ENCODE data around the gene ZNF213. TPM values are rescaled to one million over a fixed set of nuclear protein-coding genes. Genes with fewer than 3 reads are reported as not detected.
"Not testable (repeated sequence)": the region's sequence is repeated elsewhere in the genome, so short reads cannot be mapped to it uniquely, and the experiment has no call there.

ZNF213 gene
- total RNA-seq, 1 donor from 2014 or later: 18.4 TPM

DNA sequence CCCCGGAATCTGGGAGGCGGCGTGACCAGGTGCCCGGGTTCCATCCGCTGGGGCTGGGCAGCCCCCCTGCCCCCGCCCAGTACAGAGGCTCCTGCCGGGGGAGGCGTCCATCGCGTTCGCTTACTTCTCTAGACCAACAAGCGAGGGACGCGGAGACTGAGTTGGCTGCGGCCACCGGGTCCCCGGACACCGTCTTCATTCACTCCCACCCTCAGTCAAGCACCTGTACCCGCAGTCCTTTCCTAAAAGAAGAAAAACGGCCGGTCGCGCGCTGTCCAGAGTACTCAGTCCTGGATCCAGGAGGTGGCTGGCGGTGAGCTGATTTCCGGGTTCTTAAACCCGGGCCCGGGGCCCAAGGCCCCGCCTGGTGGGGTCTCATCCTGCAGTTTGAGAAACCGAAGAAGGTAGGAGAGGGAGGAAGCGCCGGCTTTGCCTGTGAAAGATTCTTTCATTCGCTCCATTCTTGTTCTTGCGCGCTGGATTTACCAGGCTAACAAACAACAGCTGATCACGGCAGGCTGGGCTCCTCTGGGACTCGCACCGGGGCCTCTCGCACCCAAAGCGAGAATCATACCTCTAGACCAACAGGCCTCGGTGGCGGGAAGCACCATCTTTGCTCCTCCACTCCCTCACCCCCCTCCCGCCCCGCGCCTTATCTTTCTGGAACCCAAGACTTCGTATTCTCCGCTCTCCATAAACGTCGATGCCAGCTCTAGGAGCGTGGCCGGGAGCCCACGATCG is 35.8 kb downstream of the ZNF213 start:
- no peak for DNase-seq (ENCODE audit: low spot score)

DNA sequence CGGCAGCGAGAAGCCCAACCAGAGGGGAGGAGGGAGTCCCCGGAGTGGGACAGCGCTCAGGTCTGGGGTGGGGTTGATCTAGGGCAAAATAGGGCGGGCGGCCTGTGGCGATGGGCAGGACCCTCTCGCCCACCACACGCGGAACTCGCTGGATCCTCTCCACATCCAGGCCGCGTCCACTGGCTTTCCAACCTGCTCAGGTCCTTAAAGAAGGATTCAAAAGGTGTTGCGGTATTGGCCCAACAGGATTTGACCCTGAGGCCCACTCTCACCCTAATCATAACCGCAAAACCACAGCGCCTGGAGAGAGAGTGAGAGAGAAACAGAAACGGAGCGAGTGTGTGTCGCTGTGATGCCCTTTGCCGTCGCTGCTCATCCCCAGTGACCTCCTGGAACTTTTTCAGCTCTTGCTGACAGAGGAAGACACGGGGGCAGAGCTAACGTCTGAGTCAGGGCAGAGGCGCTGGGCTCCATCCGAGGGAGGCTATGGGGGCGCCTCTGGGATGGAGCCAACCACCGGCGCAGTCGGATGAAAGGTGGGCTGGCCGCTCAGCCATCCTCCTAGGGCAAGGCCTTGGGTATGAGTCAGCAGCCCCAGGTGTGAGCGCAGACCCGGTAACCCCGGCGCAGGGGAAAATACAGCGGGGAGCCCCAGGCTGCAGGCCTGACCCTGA is 36.5 kb downstream of the ZNF213 start:
- DNase-seq (ENCODE audit: low spot score): no peak

DNA sequence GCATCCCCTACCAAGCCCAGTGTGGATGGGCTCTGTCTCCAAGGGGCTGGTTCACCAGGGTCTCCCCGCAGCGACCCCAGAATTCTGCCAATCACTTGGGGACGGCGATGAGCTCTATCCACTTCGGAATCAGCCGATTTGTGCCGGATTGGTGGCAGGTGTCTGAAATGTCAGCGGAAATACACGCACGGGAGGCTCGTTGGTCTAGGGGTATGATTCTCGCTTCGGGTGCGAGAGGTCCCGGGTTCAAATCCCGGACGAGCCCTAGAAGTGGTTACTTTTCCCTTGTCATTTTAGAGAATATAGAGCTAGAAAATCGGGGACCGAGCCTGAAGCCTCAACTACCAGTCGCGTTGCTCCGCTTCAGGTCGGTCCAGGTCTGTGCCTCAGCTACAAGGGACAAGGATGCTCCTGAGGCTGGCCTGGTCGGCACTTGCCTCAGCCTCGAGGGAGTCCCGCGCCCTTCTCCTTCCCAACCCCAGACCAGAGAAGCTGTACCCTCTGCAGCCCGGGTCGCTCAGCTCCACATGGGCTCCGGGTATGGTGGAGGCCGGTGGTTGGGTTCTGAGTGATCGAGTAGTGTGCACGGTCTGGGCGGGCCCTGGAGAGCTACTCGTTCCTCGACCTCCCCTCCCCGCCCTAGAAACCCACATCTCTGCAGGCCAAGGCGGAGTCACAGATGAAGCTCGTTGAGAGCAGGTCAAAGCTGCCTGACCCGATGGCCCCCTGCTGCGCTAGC is 37.2 kb downstream of the ZNF213 start:
- no peak for DNase-seq (ENCODE audit: low spot score)

DNA sequence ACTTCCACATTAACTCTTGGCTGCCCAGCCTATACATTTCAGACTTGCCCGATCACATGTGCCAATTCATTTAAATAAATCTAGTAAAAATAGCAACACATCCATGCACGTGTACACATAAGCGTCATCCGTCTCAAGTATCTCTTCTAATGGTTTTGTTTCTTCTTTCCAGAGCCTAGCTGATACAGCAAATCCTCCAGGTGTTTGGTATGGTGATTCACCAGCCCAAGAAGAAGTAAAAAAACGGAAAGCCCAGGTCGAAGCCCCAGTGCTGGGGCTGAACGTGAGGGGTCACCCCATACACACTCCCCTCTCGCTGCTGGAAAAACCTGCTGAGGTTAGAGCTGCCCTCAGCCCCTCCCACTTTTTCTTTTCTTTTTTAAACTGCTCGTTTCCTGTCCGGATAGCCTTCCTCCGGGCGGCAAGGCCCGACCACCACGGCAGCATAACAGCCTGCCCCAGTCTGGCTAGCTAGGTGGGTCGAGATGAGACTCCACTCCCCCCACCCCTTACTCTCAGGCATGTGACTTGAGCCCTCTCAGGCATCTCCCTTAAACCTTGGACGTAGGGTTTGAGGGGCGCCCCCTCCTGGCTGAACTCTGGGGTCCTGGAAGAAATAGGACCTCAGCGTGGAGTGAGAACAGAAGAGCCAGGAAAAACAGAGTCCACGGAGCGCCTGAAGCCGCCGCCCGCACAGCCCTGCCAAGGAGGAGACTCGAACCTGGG is 39.2 kb downstream of the ZNF213 start:
- DNase-seq (ENCODE audit: low spot score): no peak

DNA sequence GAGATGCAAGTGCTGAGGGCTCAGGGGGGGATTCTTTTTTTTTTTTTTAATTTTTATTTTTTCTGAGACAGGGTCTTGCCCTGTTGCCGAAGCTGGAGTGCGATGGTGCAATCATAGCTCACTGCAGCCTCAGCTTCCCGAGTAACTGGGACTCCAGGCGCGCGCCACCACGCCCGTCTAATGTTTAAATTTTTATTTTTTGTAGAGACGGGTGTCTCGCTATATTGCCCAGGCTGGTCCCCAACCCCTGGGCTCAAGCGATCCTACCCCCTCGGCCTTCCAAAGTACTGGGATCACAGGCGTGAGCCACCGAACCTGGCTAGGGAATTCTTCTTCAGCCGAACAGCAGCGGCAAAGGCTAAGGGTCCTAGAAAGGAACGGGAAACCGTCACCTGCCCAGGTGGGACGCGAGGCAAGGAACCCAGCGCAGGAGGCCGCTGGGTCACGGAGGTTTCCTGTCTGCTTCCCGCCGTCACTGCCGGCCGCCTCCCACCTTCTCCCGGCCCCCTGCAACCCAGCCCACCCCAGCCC is 39.9 kb downstream of the ZNF213 start:
- no peak for DNase-seq (ENCODE audit: low spot score)

DNA sequence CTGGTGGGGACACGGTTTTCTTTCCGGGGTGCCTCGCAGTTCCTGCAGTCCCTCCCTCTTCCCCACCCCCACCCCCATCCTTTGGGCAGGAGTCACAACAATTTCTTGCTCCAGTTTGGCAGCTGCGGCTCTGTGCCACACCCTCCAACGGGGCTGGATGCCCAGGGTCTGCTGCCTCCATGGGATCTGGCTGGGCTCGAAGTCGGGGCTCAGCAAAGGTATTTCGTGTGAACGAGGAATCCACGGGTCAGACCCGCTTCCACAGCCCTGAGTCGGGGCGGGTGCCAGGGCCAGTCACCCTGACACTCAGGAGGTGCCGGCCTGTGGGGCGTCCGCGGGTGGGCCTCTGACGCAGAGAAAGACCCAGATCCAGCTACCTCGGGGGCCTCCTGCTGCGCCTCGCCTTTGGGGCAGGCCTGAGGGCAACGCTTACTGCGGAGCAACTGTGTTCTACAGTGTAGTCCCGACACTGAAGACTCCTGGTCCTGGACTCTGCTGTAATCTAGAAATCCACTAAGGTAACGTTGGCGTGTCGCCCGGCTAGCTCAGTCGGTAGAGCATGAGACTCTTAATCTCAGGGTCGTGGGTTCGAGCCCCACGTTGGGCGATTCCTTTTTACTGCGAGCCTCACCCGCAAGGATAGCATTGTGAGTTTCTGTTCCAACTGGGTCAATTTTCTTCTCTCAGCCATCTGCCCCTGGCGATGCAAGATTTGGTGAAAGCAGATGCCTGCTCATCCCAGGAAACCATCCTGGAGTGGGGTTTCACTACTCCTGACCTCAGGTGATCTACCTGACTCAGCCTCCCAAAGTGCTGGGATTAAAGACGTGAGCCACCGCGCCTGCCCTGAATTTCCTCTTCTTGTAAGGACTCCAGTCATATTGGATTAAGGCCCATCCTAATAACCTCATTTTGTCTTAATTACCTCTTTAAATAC is 40.6 kb downstream of the ZNF213 start:
- DNase-seq (ENCODE audit: low spot score): no peak

DNA sequence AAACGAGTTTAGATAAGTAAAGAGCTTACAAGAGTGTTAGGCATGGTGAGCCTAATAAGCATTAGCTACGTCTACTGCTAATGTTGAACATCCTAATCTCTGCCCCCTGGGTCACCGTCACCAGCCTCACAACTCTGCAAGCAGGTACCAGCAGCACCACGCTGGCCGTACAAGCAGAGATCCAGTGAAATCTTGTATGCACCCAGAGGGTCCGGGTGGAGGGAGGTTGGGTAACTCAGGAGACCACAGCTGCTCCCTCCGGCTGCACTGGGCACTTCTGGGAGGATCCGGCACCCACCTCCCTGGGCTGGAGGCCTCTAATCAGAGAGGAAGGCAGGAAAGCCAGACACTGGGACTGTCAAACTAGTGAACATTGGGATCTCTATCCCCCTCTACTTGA is 44.8 kb downstream of the ZNF213 start:
- DNase-seq (ENCODE audit: low spot score): no peak

DNA sequence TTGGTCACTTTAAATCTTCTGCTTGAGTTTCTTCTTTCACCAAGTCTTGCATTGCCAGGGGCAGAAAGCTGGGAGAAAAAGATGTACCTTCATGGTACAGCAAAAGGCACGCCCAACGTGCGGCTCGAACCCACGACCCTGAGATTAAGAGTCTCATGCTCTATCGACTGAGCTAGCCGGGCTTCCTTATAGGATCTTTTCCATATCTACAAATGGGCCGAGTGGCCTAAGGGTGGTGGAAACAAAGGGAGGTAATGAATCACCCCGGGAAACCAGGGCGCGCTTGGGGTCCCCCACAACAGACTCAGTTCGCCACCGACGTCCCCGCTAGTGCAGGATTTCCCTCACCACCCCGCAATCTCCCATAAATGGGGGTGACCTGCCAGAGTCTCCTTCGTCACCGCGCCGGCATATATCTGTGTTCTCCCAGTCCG is 45.6 kb downstream of the ZNF213 start:
- no peak for DNase-seq (ENCODE audit: low spot score)

DNA sequence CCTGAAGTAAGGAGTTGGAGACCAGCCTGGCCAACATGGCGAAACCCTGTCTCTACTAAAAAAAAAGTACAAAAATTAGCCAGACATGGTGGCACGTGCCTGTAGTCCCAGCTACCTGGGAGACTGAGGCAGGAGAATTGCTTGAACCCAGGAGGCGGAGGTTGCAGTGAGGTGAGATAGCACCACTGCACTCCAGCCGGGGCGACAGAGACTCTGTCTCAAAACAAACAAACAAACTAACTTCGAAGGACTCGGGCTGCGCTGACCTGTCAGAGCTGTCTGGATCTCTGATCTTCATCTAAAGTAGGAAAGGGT is 47.4 kb downstream of the ZNF213 start:
- not testable (repeated sequence) for DNase-seq (ENCODE audit: low spot score)

DNA sequence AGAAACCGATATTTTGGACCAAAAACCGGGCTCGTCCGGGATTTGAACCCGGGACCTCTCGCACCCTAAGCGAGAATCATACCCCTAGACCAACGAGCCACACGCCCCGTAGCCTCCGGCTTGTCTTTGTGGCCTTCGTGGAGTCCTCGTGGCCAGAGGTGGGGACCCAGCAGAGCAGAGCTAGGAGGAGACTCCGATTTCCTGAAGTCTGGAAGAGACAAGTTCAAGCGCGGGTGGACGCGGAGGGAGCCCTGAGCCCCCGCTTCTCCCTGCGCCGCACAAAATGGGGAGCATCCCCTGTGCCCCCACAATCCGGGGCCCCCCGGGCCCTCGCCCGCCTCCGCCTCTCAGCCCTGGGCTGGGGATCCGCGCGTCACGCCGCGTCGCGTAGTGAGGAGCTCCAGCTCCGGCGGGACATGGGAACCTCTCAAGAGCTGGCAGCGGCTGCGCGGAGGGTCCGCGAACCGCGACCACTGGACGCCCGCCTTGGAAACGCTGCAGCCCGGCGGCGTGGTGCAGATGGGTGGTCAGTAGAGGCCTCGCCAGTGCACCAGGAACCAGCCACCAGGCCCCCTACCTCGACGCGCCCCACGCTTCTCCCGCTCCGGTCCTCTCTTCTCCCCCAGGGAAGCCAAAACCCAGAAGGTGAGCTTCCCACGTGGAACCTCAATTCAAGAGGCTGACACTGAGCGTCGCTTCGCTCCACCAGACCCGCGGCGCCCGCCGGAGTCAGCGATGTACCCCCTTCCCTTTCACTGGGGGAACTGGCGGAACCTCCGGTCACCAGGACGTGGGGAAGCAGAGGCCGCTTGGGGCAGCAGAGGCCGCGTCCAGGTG is 48.0 kb downstream of the ZNF213 start:
- no peak for DNase-seq (ENCODE audit: low spot score)

DNA sequence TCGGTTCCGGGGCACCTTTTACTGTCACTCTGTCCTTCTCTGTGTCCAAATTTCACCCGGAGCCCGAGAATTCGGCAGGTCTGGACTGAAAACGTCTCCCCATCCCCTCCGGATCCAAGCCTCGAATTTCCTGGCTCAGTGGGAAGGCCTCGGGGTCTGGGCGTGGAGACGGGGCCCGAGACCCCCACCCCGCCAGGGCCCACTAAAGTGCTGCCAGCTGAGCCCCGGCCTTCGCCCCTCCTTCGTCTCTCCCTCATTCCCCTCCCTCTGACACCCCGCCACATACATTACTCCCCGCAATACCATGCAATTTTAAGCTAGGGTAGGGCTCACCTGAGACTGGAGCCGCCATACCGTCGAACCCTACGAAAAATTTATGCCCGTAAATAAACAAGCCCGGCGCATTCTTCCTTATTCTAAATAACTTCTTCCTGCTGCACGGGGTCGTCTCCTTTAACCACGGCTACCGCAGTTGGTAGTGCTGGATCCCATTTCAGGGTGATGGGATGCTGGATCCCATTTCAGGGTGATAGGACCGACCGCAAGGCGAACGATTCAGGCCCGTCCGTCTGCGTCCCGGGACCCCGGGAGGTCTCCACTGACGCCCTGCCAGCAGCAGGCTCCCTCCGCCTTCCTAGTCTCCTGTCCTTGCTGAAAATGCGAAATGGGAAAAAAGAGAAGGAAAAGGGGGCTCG is 48.8 kb downstream of the ZNF213 start:
- no peak for DNase-seq (ENCODE audit: low spot score)

DNA sequence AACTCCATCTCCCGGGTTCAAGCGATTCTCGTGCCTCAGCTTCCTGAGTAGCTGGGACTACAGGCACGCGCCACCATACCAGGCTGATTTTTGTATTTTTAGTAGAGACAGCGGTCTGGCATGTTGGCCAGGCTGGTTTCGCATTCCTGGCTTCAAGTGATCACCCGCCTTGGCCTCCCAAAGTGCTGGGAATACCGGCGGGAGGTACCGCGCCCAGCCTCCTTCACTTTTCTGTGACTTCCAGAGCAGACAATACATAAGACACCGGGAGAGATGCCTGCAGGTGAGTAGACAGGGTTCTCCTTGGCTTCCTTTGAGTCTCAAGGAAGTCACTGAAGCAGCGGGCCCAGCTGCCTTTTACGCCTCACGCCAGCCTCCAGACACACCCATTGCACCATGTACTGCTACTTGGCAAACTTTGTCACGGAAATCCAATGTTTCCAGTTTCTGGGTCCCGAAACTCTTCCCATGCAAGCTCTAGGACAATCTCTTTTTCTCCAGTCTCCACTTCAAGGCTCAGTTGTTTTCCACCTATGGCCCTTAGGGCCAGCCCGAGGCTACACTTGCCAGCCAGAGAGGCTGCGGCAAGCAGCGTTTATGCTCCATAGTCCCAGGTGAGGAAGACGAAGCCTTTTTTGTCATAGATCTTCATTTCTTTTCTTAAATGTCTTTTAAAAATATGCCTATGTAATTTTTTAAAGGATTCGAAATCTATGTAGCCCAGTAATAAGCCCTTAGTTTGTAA is 52.3 kb downstream of the ZNF213 start:
- no peak for DNase-seq (ENCODE audit: low spot score)

DNA sequence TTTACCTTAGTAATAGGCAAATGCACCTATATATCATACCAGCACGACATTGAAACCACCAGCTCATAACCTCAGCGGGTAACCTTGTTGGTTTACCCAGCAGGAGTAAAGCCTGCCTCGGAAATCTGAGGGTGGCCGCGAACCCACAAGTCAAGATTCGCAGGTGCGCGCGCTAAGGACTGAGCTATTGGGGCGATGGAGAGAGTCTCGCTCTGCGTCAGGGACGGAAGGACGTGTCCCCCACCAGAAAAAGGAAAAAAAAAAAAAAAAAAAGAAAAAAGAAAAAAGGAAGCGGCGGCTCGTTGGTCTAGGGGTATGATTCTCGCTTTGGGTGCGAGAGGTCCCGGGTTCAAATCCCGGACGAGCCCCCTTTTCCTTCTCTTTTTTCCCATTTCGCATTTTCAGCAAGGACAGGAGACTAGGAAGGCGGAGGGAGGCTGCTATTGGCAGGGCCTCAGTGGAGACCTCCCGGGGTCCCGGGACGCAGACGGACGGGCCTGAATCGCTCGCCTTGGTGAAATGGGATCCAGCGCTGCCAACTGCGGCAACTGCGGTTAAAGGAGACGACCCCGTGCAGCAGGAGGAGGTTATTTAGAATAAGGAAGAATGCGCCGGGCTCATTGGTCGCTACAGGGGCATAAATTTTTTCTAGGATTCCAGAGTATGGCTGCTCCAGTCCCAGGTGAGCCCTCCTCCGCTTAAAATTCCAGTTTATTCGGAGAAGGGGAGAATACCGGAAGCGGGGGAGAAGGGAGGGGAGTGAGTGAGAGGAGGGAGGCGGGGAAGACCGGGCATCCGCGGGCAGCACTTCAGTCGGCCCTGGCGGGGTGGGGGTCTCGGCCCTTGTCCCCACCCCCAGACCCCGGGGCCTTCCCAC is 53.2 kb downstream of the ZNF213 start, which contains the start of gene OR1F1:
OR1F1 (plus strand) TSS at position 407 of the 877 bp plus-strand sequence.
- no peak for DNase-seq (ENCODE audit: low spot score)

DNA sequence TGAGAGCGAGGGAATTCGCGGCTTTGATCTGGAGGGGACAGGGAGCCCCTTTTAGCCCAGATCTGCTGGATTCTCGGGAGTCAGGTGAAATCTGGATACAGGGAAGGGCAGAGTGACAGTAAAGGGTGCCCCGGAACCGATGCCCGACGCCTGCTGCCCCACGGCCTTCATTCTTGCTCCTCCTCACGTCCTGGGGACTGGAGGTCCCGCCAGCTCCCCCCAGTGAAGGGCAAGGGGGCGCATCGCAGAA is 53.8 kb downstream of the ZNF213 start:
- no peak for DNase-seq (ENCODE audit: low spot score)

DNA sequence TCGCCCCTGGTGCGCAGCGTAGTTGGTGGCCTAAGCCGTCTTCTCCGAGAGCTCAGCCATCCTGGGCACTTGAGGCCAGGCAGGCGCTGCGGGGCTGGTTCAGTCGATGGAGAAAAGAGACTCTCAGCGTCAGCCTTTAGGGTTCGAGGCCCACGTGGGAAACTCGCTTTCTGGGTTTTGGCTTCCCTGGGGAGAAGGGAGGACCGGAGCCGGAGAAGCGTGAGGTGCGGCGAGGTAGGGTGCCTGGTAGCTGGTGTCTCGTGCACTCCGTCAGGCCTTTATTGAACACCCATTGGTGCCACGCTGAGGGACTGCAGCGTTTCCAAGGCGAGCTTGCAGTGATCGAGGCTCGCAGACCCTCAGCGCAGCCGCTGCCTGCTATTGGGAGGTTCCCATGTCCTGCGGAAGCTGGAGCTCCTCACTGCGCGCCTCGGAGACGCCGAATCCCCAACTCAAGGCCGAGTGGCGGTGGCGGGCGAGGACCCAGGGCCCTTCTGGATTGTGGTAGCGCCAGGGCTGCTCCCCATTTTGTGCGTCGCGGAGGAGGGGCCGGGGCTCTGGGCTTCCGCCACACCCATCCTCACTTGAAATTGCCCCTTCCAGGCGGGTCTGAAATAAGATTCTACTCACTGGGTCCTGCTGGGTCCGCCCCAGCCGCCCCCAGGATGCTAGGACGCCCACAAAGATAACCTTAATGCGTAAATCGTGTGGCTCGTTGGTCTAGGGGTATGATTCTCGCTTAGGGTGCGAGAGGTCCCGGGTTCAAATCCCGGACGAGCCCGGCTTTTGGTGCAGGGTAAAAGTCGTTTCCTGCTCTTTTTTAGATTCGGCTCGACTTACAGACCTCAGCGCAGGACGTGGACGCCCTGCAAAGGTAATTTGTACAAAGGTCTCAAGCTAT is 54.3 kb downstream of the ZNF213 start:
- DNase-seq (ENCODE audit: low spot score): no peak

DNA sequence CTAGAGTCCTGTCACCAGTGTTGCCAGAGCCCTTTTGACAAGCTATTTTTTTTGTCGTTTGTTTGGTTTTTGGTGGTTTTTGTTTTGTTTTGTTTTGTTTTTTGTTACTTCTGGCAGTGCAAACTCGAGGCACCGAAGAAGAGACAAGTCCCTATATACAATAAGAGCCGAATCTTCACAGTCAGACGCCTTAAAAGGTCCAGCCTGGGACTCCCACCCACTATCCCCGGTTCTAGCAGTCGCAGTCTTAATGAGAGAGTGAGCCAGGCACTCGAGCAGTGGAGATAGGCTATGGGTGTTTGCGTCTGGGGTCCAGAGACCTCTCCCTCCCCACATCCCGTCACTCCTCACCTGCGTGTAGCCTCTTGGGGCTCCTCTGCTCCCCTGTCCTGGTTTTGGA is 55.0 kb downstream of the ZNF213 start:
- no peak for DNase-seq (ENCODE audit: low spot score)

DNA sequence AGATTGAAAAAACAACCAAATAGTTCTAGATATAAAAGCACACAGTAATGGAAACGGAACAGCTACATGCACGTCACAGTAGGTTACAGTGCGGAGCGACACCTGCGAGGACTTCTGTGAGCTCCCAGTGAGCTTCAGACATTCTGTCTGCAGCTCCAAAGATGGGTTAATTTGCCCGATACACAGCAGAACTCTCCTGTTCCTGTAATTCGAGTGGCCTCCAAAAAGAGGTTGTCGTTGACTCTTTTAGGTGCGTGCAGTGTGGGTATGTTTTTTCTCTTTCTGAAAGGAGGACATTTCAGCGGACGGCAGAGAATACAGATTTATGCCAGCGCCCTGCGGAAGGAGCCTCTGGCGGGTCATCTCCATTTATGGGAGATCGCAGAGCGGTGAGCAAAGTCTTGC is 56.1 kb downstream of the ZNF213 start:
- no peak for DNase-seq (ENCODE audit: low spot score)
